GM21381 (cell line): ENCODE measurements around the gene XPOT.

Experiments used
- ATAC-seq: cut with Tn5 transposase; IDR thresholded peaks from one replicate; pipeline ENCODE4 v1.9.1; 2021; ENCODE audit warnings: mild to moderate bottlenecking, moderate library complexity; ENCODE audit not compliant: unreplicated experiment

Gene XPOT

DNA sequence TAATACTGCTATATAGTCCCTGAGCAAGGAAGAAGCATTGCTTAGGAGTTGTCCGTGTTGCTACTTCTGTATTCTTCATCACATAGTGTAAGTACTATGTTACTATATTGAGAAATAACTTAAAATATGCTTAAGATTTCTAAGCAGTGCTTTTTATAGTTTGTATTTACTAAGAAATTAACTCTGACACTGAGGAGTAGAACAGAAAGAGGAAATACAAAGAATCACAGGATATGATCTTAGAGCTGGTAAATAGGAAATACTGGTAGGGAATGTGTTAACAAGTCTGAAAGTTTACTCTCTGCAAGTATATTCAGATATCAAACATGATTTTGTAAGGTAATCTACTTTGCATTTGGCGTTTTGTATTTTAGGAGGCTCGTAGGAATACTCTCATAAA, 15.5 kb downstream of the XPOT start:
- no peak for ATAC-seq

DNA sequence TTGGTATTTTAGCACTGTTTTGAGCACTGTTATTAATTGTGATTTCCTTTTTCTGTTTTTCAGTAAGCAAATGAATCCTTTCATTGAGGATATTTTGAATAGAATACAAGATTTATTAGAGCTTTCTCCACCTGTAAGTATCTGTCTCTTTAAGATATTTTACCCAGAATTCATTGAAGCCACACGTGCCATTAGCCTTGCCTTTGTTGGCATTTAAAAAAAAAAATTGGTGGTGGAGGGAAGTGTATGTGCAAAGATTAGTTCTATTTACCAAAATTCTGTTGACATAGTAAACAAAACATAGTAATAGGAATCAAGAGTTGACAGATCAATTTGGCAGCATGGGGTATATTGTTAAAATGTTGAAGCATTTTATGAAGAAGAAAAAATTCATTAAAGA, 23.8 kb downstream of the XPOT start:
- ATAC-seq, result no peak

DNA sequence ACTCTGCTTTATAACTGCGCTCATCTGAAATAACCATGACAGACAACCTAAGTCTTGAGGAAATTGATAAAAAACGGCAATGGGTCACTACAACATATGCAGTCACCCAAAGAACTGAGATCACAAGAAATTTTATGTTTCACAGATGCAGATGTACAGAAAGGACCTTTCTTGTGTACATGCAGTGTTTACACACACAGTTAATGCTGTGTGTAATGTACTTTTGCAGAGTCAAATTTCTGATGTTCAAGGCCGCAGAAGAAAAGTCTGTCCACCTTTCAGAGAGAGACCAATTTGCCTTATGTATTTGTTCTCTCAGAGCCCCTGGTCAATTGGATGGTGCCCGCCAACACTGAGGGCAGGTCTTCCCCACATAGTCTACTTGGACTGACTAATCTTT, 24.8 kb downstream of the XPOT start:
- ATAC-seq, result no peak

DNA sequence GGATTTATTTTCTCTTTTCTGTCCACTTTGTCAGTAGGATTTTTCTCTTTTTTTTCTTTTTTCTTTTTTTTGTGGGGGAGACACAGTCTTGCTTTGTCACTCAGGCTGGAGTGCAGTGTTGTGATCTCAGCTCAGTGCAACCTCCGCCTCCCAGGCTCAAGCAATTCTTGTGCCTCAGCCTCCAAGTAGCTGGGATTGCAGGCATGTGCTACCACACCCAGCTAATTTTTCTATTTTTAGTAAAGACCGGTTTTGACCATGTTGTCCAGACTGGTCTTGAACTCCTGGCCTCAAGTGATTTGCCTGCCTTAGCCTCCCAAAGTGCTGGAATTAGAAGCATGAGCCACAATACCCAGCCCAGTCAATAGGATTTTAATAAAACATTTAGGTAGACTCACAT, 26.7 kb downstream of the XPOT start:
- ATAC-seq, result no peak

DNA sequence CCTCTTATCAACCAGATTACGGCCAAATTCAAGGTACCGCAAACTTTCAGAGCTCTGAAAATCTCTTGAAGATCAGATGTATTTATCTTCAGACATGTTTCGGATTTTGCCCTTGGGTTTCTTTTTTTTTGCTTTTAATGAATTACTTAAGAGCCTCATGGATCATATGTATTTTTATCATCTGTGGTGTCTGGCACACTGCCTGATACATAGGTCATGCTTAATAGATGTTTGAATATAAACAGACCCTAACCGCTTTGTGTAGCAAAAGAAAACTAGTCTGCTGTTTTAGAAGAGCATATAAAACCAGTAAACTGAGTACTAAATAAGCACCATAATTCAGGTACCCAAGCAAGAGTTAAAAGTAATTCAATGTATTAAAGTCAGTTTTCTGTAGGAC, 27.6 kb downstream of the XPOT start:
- ATAC-seq, result no peak

- no peak for ATAC-seq
Observed at GRCh38 chr12:64433915-64434314, 29.7 kb downstream of the XPOT start.

DNA sequence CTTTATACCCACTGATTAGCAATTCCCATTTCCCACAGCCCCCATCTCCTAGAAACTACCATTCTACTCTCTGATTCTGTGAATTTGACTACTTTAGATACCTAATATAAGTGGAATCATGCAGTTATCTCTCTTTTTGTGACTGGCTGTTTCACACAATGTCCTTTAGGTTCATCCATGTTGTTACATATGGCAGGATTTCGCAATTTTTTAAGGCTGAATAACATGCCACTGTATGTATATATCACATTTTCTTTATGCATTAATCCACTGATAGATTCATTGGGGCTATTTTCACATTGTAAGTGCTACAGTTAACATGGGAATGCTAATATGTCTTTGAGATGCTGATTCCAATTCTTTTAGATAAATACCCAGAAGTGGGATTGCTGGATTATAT, 35.9 kb downstream of the XPOT start:
- no peak for ATAC-seq

DNA sequence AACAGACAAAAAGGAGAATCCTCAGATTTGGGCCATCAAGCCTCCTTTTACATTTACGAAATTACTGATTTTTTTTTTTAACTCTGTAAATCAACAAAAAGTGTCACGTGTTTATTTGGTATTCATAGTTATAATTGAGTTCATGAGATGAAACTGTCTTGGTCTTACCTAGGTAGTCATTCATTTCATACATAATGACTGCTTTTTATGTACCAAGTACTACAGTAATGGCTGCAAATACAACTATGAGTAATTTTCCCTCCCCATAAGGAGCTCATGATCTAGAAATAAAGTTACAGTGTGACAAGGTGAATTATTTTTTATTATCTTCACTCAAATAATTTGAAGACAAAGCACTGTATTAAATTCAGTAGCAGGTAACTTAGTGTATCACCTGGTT, 41.3 kb downstream of the XPOT start:
- no peak for ATAC-seq

- no peak for ATAC-seq
Observed at GRCh38 chr12:64446295-64446694, 42.1 kb downstream of the XPOT start.

- no peak for ATAC-seq
Observed at GRCh38 chr12:64450057-64450640, 46.0 kb downstream of the XPOT start.

GRCh38 chr12:64450711-64451486, 46.7 kb downstream of the XPOT start:
- no peak for ATAC-seq

GRCh38 chr12:64451687-64452558, 47.7 kb downstream of the XPOT start, which contains the start of gene TBK1:
Gene TBK1 (plus strand): TSS chr12:64452120. CDS start chr12:64455871, 3,751 bp downstream.
- peak; percentile 92 for ATAC-seq

DNA sequence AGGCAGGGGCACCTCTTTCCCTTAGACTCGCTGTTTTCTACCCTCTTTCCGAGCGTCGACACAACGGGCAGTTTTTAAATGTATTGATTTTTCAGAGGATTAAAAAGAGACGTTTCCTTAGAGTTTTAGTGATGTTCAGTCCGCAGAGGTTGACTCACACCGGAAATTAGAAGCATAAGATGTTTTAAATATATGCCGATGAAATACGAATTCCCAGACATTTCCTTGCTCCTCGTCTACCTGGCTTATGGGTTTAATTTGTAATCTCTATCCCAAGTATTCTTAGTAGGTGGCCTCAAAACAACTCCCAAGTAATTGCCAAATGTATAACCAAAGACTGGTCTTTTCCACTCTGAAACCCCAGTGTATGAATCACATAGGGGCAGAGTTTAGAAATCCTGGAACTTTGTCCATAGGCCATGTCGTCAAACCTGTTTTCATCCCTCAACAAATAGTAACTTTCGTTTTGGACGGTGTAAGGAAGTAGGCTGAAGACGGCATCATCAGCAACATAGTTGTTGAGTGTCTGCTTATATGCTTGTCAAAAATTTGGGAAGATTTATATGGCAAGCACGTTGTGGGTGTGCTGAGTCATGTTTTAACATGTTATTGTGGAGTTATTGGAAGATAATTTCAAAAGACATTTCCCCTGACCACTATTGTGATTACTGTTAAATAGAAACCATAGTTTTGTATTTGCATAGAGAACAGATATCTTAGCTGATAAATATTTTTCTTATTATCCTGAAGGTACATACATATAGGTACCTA, 48.6 kb downstream of the XPOT start:
- ATAC-seq, result no peak

- no peak for ATAC-seq
Observed at GRCh38 chr12:64455506-64455905, 51.3 kb downstream of the XPOT start.

GRCh38 chr12:64456119-64456518, 51.9 kb downstream of the XPOT start:
- ATAC-seq, result no peak

GRCh38 chr12:64457032-64457431, 52.8 kb downstream of the XPOT start:
- ATAC-seq, result no peak

DNA sequence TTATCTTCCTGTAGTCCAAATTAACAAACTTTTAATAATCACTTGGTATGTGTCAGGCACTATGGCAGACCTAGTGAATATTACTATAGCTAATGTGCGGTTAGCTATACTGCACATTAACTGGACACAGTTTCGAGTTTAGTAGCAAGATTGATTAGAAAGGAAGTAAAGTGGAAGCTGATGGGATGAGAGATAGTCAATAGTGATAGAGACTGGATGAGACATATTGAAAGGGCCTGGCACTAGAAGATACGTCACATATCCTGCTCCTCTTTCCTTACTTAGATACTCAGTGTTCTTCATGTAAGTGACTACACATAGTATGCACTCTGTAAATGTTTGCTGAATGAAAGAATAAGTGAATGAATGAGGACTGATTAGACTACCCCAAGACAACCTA, 53.3 kb downstream of the XPOT start:
- ATAC-seq, result no peak

DNA sequence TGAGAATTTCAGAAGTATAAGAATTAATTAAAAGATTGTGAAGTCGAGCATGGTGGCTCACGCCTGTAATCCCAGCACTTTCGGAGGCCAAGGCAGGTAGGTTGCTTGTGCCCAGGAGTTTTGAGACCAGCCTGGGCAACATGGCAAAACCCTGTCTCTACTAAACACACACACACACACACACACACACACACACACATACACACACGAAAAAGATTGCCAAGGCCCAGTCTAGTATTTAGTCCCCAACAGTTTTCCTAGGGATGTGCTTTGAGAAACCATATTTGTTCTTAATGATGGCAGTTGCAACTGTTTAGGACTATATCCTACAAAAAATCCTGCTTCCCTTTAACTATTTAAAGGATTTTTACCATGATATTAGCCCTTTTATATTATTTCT, 53.7 kb downstream of the XPOT start:
- ATAC-seq, result no peak

- peak; percentile 60 for ATAC-seq
Observed at GRCh38 chr12:64459394-64459891, 55.3 kb downstream of the XPOT start.

- no peak for ATAC-seq
Observed at GRCh38 chr12:64461634-64462414, 57.6 kb downstream of the XPOT start.
